GM19239 (cell line): Measurements from ENCODE around the gene FOXF1.

Experiments
- DNase-seq: peaks from one replicate; pipeline ENCODE4 v3.0.0; 2011; ENCODE audit warnings: low spot score; ENCODE audit not compliant: insufficient read length
- FAIRE-seq: peaks from 2 replicates; lab custom pipeline; 2011; peaks lifted over from hg19 to GRCh38; lab: Jason Lieb, UNC

FOXF1 gene

GRCh38 chr16:86492267-86492960 lies 17.9 kb upstream of the FOXF1 start:
- FAIRE-seq (no peak), DNase-seq (no peak)

DNA sequence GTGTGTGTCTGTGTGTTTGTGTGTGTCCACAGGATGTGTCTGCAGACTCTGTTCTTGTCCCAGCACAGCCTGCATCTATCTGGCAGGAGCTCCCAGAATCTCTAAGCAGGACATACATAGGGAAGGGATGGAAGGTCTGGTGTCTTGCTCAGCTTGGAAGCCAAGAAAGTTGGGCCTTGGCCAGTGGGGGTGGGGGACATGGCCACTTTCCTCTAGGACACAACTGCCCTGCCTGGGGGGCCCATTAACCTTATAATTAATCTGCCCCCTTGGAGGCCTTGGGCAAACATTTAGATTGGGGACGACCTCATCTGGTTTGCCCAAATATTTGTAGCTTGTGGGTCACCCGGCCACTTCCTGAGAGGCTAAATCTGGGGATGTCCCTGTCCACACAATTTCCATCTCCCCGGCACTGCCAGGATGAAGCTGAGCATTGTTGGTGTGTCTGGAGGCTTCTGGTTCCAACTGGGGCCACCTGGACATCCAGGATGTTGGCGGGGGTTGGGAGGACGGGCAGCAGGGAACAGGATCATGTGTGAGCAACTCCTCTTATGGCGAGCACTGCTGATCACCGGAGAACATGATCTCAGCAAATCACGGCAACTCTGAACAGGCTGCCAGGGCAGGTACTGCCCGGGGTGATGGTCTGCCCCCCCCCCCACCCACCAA lies 17.2 kb upstream of the FOXF1 start:
- DNase-seq (no peak), FAIRE-seq (no peak)

DNA sequence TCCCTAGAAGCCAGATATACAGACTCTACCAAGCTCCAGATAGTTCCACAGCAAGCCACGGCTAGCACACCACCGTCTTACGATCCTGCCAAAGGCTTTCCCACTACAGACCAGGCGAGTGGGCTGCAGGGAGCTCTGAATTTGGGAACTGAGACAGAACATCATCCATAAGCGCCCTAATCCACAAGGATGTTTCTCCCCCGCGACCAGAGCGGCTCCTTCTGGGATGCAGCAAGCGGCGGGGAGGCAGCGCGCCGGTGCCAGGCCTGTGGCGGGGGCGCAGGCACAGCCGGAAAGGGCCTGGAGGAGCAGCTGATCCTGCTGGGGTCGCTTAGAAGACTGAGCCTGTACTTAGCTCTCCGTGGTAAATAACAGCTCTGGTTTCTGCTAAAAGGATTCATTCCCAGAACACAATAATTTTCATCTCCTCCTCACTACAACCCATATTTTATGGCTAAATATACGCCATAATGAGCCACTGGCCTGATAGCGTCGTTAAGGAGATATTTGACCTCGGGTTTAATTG lies 16.2 kb upstream of the FOXF1 start:
- no peak for FAIRE-seq
- DNase-seq: no peak

GRCh38 chr16:86494565-86495356 lies 15.6 kb upstream of the FOXF1 start:
- FAIRE-seq (no peak), DNase-seq (no peak)

- DNase-seq: no peak
- no peak for FAIRE-seq
Observed at GRCh38 chr16:86495357-86495701, 15.0 kb upstream of the FOXF1 start.

- DNase-seq: no peak
Observed at GRCh38 chr16:86495756-86496261, 14.5 kb upstream of the FOXF1 start.

GRCh38 chr16:86496262-86496928 lies 13.9 kb upstream of the FOXF1 start:
- FAIRE-seq (no peak), DNase-seq (no peak)

More at GRCh38 chr16:86495756-86496261, 14.5 kb upstream of the FOXF1 start:
- no peak for FAIRE-seq

- FAIRE-seq (no peak), DNase-seq (no peak)
Observed at GRCh38 chr16:86496929-86497461, 13.3 kb upstream of the FOXF1 start.

DNA sequence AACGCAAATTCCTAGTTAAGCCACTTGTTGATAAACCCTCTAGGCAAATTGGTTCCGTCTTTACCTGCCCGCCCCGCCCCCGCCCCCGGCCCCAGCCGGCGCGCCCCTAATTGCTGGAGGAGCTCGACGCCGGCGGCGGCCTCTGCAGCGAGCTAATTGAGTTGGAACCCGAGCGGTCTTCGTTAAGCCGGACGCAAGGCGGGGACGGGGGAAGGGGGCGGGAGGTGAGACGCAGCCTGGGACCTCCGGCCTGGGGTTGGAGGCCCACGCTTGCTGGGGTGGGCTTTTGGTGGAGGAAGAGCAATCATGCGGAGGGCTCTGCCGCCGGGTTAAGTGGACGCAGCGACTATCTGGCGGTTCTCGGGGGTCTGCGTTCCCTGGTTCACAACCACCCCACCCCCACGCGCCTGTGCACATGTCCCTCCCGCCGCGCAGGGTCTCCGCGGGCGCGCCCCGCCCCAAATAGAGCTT lies 12.7 kb upstream of the FOXF1 start:
- no peak for DNase-seq

GRCh38 chr16:86498155-86498670 lies 12.1 kb upstream of the FOXF1 start:
- no peak for FAIRE-seq
- no peak for DNase-seq

More for the DNA sequence above, 12.7 kb upstream of the FOXF1 start:
- FAIRE-seq: no peak

DNA sequence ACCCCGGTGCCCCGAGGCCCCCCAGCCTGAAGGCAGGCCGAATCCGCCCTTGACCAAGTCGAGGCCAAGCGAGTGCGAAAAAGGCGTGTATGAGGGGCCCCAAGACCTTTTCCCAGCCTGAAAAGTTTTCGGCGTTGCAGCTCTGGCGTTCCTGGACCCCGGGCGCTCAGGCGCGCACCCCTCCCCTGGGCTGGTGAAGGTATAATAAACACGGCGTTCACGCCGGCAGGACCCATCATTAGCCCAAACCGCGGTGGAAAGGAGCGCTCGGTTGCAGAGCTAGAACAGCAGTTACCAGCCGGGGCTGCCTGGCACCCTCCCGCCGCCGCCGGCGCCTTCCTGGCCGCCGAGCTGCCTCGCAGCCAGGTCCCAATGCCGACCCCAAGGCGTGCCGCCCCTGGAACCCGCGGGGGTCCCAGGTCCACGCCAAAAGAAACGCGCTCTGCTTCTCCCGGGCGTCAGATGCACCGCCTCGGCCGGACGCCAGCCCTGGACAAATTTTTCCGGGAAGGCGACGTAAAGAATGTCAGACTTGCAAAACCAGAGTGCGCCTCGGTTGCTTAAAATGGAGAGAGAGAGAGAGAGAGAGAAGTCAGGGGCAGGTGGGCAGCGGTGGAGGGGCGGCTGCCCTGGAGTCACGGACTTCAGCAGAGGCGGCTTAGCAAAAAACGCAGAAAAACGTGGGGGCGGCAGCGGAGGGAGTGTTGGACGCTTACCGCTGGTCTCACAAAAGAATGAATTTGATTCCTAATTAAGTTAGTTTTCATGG lies 11.5 kb upstream of the FOXF1 start:
- FAIRE-seq (no peak), DNase-seq (no peak)

DNA sequence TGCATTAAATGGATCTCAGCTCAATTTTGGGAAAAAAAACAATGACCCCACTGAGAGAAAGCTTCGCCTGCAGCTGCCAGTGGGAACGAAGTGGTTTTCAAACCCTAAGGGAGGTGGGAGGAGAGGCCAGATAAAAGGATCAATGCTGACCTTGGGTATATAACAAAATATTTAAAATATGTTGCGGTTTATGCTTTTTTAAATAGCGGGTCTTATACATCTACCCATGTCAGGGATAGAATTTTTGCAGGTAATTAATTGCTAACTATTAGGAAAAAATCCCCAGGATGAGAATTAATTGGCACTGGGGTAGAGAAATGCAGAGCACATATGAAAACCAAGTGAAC lies 10.9 kb upstream of the FOXF1 start:
- DNase-seq (no peak), FAIRE-seq (no peak)

DNA sequence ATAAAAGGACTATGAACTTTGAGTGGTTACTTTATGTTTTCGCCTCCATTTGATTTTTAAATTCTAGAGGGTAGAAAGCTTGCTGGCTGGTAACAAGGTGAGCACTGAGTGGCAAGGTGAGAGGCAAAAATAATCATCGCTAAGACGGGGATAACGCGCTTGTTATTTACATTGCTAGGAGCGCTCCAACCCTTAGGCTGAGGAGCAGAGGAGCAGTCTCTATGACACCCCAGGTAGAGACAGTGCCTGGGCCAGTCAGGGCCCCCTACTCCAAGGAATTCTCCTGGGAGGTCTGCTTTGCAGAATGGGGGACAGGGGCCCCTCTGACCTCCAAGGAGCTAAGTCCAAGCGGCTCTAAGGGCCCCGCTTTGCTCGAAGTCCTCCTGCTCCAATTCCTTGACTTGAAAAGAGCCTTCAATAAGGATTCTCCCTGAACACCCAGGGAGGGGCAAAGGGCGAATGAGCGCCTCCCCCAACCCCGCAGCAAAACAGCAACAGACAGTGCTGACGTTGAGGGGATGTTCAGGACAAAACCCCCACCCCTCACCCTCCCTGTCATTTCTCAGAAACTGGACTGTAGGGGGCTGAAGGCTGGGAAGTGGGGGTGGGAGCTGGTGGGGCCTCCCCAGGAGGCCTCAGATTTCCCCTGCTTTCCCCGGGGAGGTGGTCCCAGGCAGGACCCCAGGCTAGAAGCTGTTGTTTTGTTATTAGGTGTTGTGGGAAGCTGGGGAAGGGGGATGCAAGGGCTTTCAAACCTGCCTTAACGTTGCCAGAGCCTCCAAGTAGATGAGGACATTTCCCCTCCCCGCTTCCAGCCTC lies 10.2 kb upstream of the FOXF1 start:
- FAIRE-seq (no peak), DNase-seq (no peak)

DNA sequence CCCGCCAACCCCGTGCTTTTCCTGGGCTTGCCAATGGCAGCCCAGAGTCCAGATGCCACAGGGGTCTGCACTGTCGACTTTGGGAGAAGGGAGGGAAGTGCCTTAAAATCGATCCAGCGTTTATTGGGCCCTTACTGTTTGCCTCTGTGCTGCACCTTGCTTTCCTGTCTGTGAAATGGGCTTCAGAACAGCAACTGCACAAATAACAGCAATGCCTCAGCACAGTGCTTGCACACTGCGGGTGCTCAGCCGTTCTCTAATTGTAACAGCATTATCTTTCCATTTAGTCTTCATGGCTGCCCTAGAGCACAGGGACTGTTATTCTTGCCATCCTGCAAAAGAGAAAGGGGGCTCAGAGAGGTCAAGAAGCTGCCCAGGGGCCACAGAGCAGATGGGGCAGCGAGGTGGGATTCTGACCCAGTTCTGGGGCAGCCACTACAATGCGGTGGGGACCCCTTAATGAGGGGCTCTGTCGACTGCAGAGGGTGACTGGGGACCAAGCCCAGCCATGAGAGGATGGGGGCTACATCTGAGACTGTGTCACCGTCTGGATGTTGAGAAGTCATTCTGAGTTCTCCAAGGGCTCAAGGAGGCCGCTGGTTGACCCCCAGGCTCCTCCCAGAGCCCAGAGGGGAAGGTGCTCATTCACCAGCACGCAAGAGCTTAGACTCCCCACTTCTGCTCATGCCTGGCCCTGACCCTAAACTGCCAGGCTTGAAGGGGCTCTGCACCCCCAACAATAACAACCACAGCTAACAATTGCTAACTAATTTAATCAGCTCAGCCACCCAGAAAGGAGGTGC lies 9.4 kb upstream of the FOXF1 start:
- DNase-seq: no peak
- no peak for FAIRE-seq

DNA sequence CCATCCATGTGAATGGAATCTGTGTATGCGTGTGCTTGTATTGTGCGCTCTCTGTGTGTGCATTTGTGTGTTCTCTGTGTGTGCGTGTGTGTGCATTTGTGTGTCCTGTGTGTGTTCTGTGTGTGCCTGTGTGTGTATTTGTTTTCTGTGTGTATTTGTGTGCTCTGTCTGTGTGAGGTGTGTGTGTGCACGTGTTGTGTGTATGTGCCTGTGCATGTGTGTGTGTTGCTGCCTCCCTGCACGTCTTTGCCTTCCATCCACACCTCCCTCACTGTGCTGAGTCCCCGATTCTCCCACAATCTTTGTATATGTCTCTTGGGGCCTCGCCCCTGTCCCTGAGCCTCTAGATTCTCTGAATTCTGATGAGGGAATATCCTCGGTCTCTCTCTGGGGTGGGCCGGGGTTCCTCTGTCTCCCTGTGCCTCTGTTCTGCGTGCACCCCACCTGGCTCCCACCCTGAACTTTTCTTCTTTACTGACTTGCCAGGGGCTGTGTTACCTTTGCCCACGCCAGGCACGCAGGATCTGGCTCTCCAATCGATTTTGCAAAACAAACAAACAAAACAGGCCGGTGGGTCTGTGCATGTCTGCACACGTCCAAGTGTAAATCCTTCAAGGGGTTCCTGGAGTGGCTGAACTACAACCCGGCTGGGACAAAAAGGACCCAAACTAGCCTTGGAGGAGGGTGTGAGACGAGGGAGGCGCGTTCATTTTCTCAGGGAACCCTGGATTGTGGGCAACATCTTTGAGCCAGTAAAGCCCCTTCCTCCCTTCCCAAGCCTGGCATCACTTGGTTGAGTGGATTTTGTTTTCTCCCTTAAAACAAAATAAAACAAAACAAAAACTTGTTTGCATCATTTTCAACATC lies 8.1 kb upstream of the FOXF1 start:
- FAIRE-seq (no peak), DNase-seq (no peak)
